HG03575 (cell line): Measurements from ENCODE around the gene ACACA.
"Not testable (repeated sequence)": the region's sequence is repeated elsewhere in the genome, so short reads cannot be mapped to it uniquely, and the experiment has no call there.

Experiments
- ATAC-seq: cut with Tn5 transposase; IDR thresholded peaks from one replicate; pipeline ENCODE4 v1.9.1; 2021; ENCODE audit not compliant: unreplicated experiment, insufficient number of reproducible peaks, low FRiP score; ENCODE audit errors: extremely low read depth

Gene ACACA

GRCh38 chr17:37160944-37161343 lies 245.7 kb downstream of the ACACA start:
- no peak for ATAC-seq

GRCh38 chr17:37158290-37158689 lies 248.3 kb downstream of the ACACA start:
- no peak for ATAC-seq

- no peak for ATAC-seq
These were observed 258.5 kb downstream of the ACACA start for GRCh38 chr17:37148156-37148555.

GRCh38 chr17:37147301-37147812 lies 259.3 kb downstream of the ACACA start:
- ATAC-seq, result no peak

- ATAC-seq, result no peak
These were observed 260.3 kb downstream of the ACACA start for GRCh38 chr17:37146086-37147064.

- no peak for ATAC-seq
These were observed 262.4 kb downstream of the ACACA start for GRCh38 chr17:37144075-37144701.

- ATAC-seq, result not testable (repeated sequence)
These were observed 263.1 kb downstream of the ACACA start for GRCh38 chr17:37143558-37143957.

- no peak for ATAC-seq
These were observed 264.2 kb downstream of the ACACA start for GRCh38 chr17:37142294-37142896.

- ATAC-seq, result no peak
These were observed 268.0 kb downstream of the ACACA start for GRCh38 chr17:37138571-37139120.

GRCh38 chr17:37137906-37138514 lies 268.6 kb downstream of the ACACA start:
- ATAC-seq, result no peak

- no peak for ATAC-seq
These were observed 269.5 kb downstream of the ACACA start for GRCh38 chr17:37137070-37137610.

GRCh38 chr17:37135576-37135975 lies 271.1 kb downstream of the ACACA start:
- no peak for ATAC-seq

- ATAC-seq, result no peak
These were observed 272.6 kb downstream of the ACACA start for GRCh38 chr17:37134050-37134449.

GRCh38 chr17:37133136-37133535 lies 273.5 kb downstream of the ACACA start:
- no peak for ATAC-seq

GRCh38 chr17:37131669-37132611 lies 274.7 kb downstream of the ACACA start:
- ATAC-seq, result no peak

GRCh38 chr17:37130984-37131446 lies 275.6 kb downstream of the ACACA start:
- ATAC-seq, result no peak

GRCh38 chr17:37124821-37125173 lies 281.8 kb downstream of the ACACA start:
- ATAC-seq, result no peak
